Breast epithelium (tissue), 3 donors: Measurements from ENCODE around the gene ANKS1A.

Source experiments
- POLR2AphosphoS5 ChIP-seq, 3 donors: sonication (generic); formaldehyde crosslinking; IDR thresholded peaks; one replicate each; pipeline ENCODE4 v1.6.1; 2017; ENCODE audit warnings: antibody characterized with exemption in 3 of 3
- TF ChIP-seq, protein P1 (sequence below), 3 donors: fragments of 450-650 bp; IDR thresholded peaks; one replicate each; pipeline ENCODE4 v1.5.1; 2016 to 2017; ENCODE audit warnings: antibody characterized with exemption in 3 of 3, mild to moderate bottlenecking in 3 of 3, moderate library complexity in 3 of 3

DNA sequence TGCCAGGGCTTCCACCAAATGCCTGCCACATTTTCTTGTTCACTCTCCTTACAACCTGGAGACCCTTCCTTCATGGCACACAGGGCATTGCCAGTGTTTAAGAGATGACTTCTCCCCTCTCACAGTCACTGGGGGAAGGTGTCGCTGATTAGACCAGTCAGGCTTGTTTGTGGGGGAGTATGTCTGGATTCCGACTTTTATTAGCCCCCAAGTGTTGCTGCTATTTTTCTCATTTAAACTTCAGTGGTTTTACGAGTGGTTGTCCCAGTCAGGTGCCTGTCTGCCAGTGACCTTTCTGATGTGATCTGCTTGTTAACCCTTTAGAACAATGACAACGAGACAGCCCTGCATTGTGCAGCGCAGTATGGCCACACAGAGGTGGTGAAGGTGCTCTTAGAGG lies 92.3 kb downstream of the ANKS1A start:
- TF ChIP-seq POLR2AphosphoS5 (IDR thresholded peaks at IDR 0.05): no peak
- TF ChIP-seq, protein P1, sequence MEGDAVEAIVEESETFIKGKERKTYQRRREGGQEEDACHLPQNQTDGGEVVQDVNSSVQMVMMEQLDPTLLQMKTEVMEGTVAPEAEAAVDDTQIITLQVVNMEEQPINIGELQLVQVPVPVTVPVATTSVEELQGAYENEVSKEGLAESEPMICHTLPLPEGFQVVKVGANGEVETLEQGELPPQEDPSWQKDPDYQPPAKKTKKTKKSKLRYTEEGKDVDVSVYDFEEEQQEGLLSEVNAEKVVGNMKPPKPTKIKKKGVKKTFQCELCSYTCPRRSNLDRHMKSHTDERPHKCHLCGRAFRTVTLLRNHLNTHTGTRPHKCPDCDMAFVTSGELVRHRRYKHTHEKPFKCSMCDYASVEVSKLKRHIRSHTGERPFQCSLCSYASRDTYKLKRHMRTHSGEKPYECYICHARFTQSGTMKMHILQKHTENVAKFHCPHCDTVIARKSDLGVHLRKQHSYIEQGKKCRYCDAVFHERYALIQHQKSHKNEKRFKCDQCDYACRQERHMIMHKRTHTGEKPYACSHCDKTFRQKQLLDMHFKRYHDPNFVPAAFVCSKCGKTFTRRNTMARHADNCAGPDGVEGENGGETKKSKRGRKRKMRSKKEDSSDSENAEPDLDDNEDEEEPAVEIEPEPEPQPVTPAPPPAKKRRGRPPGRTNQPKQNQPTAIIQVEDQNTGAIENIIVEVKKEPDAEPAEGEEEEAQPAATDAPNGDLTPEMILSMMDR (IDR thresholded peaks at IDR 0.05): no peak
